ENCODE measurements around the gene TST. TPM values are rescaled to one million over a fixed set of nuclear protein-coding genes. Genes with fewer than 3 reads are reported as not detected.

The TST gene
- polyA plus RNA-seq, 1 donor from 2014 or later, result 5.4 TPM

DNA sequence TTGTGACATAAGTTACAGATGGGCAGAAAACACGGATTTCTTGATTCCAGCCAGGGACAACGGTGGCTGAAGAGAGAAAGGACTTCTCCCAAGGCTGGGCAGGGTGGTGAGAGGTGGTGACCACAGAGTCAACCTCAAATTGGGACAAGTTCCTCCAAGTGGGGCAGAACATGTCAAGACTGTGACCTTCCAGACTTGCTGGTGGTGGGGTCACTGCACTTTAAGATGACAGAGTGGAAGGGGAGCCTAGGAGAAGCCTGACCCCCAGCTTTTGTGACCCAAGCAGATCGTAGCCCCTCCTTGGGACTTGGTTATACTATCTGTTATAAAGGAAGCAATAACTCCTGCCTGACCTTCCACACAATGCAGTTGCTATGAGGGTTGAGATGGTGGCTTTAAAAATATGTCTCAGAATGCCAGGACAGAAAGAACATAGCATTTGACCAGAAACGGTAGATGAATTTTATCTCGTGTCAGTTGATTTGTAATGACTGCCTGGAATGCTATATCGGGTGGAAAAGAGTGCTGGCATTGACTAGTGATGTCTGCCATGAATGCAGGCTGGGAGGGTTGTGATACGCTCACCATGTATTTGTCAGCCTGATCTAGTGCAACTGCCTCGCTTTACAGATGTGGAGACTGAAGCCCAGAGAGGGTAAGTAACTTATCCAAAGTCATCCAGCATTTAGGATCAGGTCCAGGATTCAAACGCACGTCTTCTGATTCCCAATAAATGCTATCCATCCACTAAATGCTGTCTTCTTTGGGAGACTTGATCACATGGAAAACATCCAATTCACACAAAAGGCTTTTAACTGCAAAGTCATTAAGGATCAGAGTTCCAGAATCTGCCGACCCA is 18.3 kb downstream of the TST start:
- H3K27ac ChIP-seq (ENCODE audit: low read length), result no peak overlapping the region
- no peak overlapping the region for H2AFZ ChIP-seq (ENCODE audit: low read depth, low read length)
- TF ChIP-seq EP300 (conservative IDR thresholded peaks at IDR 0.05; ENCODE audit: poor library complexity, severe bottlenecking), result no peak
- TF ChIP-seq MXI1 (conservative IDR thresholded peaks at IDR 0.05; ENCODE audit: poor library complexity, severe bottlenecking), result no peak
- TF ChIP-seq, protein P1, sequence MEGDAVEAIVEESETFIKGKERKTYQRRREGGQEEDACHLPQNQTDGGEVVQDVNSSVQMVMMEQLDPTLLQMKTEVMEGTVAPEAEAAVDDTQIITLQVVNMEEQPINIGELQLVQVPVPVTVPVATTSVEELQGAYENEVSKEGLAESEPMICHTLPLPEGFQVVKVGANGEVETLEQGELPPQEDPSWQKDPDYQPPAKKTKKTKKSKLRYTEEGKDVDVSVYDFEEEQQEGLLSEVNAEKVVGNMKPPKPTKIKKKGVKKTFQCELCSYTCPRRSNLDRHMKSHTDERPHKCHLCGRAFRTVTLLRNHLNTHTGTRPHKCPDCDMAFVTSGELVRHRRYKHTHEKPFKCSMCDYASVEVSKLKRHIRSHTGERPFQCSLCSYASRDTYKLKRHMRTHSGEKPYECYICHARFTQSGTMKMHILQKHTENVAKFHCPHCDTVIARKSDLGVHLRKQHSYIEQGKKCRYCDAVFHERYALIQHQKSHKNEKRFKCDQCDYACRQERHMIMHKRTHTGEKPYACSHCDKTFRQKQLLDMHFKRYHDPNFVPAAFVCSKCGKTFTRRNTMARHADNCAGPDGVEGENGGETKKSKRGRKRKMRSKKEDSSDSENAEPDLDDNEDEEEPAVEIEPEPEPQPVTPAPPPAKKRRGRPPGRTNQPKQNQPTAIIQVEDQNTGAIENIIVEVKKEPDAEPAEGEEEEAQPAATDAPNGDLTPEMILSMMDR (IDR thresholded peaks at IDR 0.05; ENCODE audit: poor library complexity, severe bottlenecking), result no peak
- no peak for TF ChIP-seq TAF1 (IDR thresholded peaks at IDR 0.05; ENCODE audit: low read depth)
- TF ChIP-seq EZH2 (IDR thresholded peaks at IDR 0.05; ENCODE audit: borderline replicate concordance, insufficient read depth, low read length, poor library complexity, severe bottlenecking), result no peak
- TF ChIP-seq RAD21 (conservative IDR thresholded peaks at IDR 0.05), result no peak
- TF ChIP-seq POLR2AphosphoS5 (IDR thresholded peaks at IDR 0.05), result no peak
- TF ChIP-seq SMC3 (conservative IDR thresholded peaks at IDR 0.05; ENCODE audit: poor library complexity), result no peak
- TF ChIP-seq, protein P2, sequence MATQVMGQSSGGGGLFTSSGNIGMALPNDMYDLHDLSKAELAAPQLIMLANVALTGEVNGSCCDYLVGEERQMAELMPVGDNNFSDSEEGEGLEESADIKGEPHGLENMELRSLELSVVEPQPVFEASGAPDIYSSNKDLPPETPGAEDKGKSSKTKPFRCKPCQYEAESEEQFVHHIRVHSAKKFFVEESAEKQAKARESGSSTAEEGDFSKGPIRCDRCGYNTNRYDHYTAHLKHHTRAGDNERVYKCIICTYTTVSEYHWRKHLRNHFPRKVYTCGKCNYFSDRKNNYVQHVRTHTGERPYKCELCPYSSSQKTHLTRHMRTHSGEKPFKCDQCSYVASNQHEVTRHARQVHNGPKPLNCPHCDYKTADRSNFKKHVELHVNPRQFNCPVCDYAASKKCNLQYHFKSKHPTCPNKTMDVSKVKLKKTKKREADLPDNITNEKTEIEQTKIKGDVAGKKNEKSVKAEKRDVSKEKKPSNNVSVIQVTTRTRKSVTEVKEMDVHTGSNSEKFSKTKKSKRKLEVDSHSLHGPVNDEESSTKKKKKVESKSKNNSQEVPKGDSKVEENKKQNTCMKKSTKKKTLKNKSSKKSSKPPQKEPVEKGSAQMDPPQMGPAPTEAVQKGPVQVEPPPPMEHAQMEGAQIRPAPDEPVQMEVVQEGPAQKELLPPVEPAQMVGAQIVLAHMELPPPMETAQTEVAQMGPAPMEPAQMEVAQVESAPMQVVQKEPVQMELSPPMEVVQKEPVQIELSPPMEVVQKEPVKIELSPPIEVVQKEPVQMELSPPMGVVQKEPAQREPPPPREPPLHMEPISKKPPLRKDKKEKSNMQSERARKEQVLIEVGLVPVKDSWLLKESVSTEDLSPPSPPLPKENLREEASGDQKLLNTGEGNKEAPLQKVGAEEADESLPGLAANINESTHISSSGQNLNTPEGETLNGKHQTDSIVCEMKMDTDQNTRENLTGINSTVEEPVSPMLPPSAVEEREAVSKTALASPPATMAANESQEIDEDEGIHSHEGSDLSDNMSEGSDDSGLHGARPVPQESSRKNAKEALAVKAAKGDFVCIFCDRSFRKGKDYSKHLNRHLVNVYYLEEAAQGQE (IDR thresholded peaks at IDR 0.05; ENCODE audit: borderline replicate concordance), result no peak
- H3K9me2 ChIP-seq (ENCODE audit: insufficient read depth, low read length), result no peaks in the 10 kb centered on the region
- H3F3A ChIP-seq (ENCODE audit: insufficient read depth, low read length, poor library complexity, severe bottlenecking), result no peaks in the 10 kb centered on the region
- H3K4me3 ChIP-seq (ENCODE audit: low read length), result no peak overlapping the region
- H3K79me2 ChIP-seq (replicated peaks; ENCODE audit: insufficient read depth, low read length), result no peaks in the 10 kb centered on the region
- H3K27me3 ChIP-seq (ENCODE audit: insufficient read depth, low read depth, low read length), result no peaks in the 10 kb centered on the region
- no peaks in the 10 kb centered on the region for H3K9me3 ChIP-seq (ENCODE audit: low read length)
- H3K4me2 ChIP-seq (ENCODE audit: low read length), result no peak overlapping the region
- H4K20me1 ChIP-seq (ENCODE audit: insufficient read depth), result no peaks in the 10 kb centered on the region
- no peaks in the 10 kb centered on the region for H3K36me3 ChIP-seq (ENCODE audit: insufficient read depth, low read length)
- H3K9ac ChIP-seq (ENCODE audit: low read length), result no peak overlapping the region

DNA sequence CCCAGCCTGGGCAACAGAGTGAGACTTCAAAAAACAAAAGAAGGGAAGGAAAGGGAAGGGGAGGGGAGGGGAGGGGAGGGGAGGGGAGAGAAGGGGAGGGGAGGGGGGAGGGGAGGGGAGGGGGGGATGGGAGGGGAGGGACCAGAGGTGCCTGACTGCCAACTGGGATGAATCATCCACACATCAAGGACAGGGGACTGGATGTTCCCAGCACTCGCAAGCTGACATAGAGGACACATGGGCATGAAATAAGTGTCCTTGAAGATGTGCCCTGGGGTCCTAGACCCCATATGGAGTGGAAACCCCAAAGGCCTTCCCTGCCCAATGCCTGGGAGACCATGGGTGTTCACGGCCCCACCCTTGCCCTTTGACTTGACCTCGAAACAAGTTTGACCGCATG is 19.8 kb downstream of the TST start:
- H3K9me3 ChIP-seq (ENCODE audit: low read length), result no peaks in the 10 kb centered on the region
- no peak overlapping the region for H3K4me2 ChIP-seq (ENCODE audit: low read length)
- no peaks in the 10 kb centered on the region for H4K20me1 ChIP-seq (ENCODE audit: insufficient read depth)
- H3F3A ChIP-seq (ENCODE audit: insufficient read depth, low read length, poor library complexity, severe bottlenecking), result no peaks in the 10 kb centered on the region
- H3K27me3 ChIP-seq (ENCODE audit: insufficient read depth, low read depth, low read length), result no peaks in the 10 kb centered on the region
- H2AFZ ChIP-seq (ENCODE audit: low read depth, low read length), result no peak overlapping the region
- no peaks in the 10 kb centered on the region for H3K79me2 ChIP-seq (replicated peaks; ENCODE audit: insufficient read depth, low read length)
- H3K36me3 ChIP-seq (ENCODE audit: insufficient read depth, low read length), result no peaks in the 10 kb centered on the region
- H3K9ac ChIP-seq (ENCODE audit: low read length), result no peak overlapping the region
- H3K4me3 ChIP-seq (ENCODE audit: low read length), result no peak overlapping the region
- no peak for TF ChIP-seq RAD21 (conservative IDR thresholded peaks at IDR 0.05)
- no peak for TF ChIP-seq EZH2 (IDR thresholded peaks at IDR 0.05; ENCODE audit: borderline replicate concordance, insufficient read depth, low read length, poor library complexity, severe bottlenecking)
- no peaks in the 10 kb centered on the region for H3K9me2 ChIP-seq (ENCODE audit: insufficient read depth, low read length)
- H3K27ac ChIP-seq (ENCODE audit: low read length), result no peak overlapping the region
